NAMALWA (cell line): ENCODE measurements around the gene COG3.

ENCODE experiments used
- DNase-seq: peaks from one replicate; pipeline ENCODE4 v3.0.0-alpha.2; 2015; ENCODE audit warnings: low spot score

Gene COG3

GRCh38 chr13:45446181-45446580 lies 18.6 kb upstream of the COG3 start:
- no peak for DNase-seq

GRCh38 chr13:45447050-45447661 lies 17.6 kb upstream of the COG3 start:
- DNase-seq, result no peak

- no peak for DNase-seq
These were observed 15.7 kb upstream of the COG3 start for GRCh38 chr13:45448965-45449559.

- no peak for DNase-seq
These were observed 13.5 kb upstream of the COG3 start for GRCh38 chr13:45451282-45451681.

GRCh38 chr13:45454204-45454603 lies 10.5 kb upstream of the COG3 start:
- no peak for DNase-seq

- DNase-seq, result no peak
These were observed 8.4 kb upstream of the COG3 start for GRCh38 chr13:45456196-45456972.

- DNase-seq, result no peak
These were observed 525 bp upstream of the COG3 start for GRCh38 chr13:45464141-45464686.

- no peak for DNase-seq
These were observed 1.6 kb downstream of the COG3 start for GRCh38 chr13:45466359-45466758.

- peak; percentile 19 for DNase-seq
These were observed 3.9 kb downstream of the COG3 start for GRCh38 chr13:45468635-45469034.

- DNase-seq, result no peak
These were observed 7.5 kb downstream of the COG3 start for GRCh38 chr13:45472171-45472705.

- DNase-seq, result peak; percentile 53
These were observed 8.9 kb downstream of the COG3 start for GRCh38 chr13:45473627-45474026.

- DNase-seq, result no peak
These were observed 10.1 kb downstream of the COG3 start for GRCh38 chr13:45474584-45475454.

- no peak for DNase-seq
These were observed 14.9 kb downstream of the COG3 start for GRCh38 chr13:45479661-45480060.

- no peak for DNase-seq
These were observed 16.9 kb downstream of the COG3 start for GRCh38 chr13:45481688-45482087.

GRCh38 chr13:45482571-45483173 lies 17.9 kb downstream of the COG3 start:
- no peak for DNase-seq

- DNase-seq, result no peak
These were observed 22.9 kb downstream of the COG3 start for GRCh38 chr13:45487604-45488003.

GRCh38 chr13:45490068-45490467 lies 25.3 kb downstream of the COG3 start:
- DNase-seq, result peak; percentile 51

GRCh38 chr13:45492538-45492937 lies 27.8 kb downstream of the COG3 start:
- no peak for DNase-seq

GRCh38 chr13:45496942-45497341 lies 32.2 kb downstream of the COG3 start:
- DNase-seq, result no peak

- no peak for DNase-seq
These were observed 35.9 kb downstream of the COG3 start for GRCh38 chr13:45500492-45501174.

- DNase-seq, result no peak
These were observed 36.4 kb downstream of the COG3 start for GRCh38 chr13:45501175-45501526.
